H1 (cell line): ENCODE measurements around the gene NKD2. TPM values are rescaled to one million over a fixed set of nuclear protein-coding genes. Genes with fewer than 3 reads are reported as not detected.

ENCODE experiments used
- CTCF ChIA-PET: fragments of 300-600 bp; sonication (Branson Sonifier 250); formaldehyde crosslinking; loops from one replicate; lab custom pipeline; 2021; ENCODE audit not compliant: partially characterized antibody; lab: Charles Lee
- POLR2A ChIA-PET: fragments of 300-600 bp; sonication (Branson Sonifier 250); formaldehyde crosslinking; loops from one replicate; lab custom pipeline; 2021; ENCODE audit warnings: inconsistent platforms; ENCODE audit not compliant: partially characterized antibody; lab: Charles Lee
- DNase-seq, 2 experiments: peaks; one replicate each; pipeline versions ENCODE4 v3.0.0 to v3.0.0-alpha.2; 2010 to 2022; ENCODE audit warnings: low spot score in 2 of 2, low read depth in 1 of 2, mixed read lengths in 1 of 2
- FAIRE-seq: peaks from 2 replicates; lab custom pipeline; 2011; peaks lifted over from hg19 to GRCh38; lab: Jason Lieb, UNC
- H2AFZ ChIP-seq: 2 replicates; pipeline ENCODE4 v1.8.1; 2012; ENCODE audit warnings: low read length, inconsistent platforms
- H2AK5ac ChIP-seq: 2 replicates; pipeline ENCODE4 v1.6.1; 2013; ENCODE audit warnings: low read depth, low read length
- H2BK120ac ChIP-seq: replicated peaks from 2 replicates; pipeline ENCODE3; 2013; ENCODE audit warnings: low read depth, low read length, inconsistent platforms
- H2BK12ac ChIP-seq: 2 replicates; pipeline ENCODE4 v1.6.1; 2013; ENCODE audit warnings: low read depth, low read length
- H2BK15ac ChIP-seq: 2 replicates; pipeline ENCODE4 v1.6.1; 2013; ENCODE audit warnings: low read length
- H2BK20ac ChIP-seq: 2 replicates; pipeline ENCODE4 v1.6.1; 2013; ENCODE audit warnings: low read length
- H2BK5ac ChIP-seq: 2 replicates; pipeline ENCODE4 v1.6.1; 2013; ENCODE audit warnings: low read depth, low read length
- H3K14ac ChIP-seq: 2 replicates; pipeline ENCODE4 v1.6.1; 2013; ENCODE audit warnings: inconsistent platforms; ENCODE audit not compliant: insufficient read length
- H3K18ac ChIP-seq: 2 replicates; pipeline ENCODE4 v1.6.1; 2013; ENCODE audit warnings: low read length; ENCODE audit errors: extremely low read depth
- H3K23ac ChIP-seq: 2 replicates; pipeline ENCODE4 v1.6.1; 2013; ENCODE audit warnings: inconsistent platforms; ENCODE audit not compliant: insufficient read length
- H3K23me2 ChIP-seq: 2 replicates; pipeline ENCODE4 v1.6.1; 2013; ENCODE audit warnings: low read depth, low read length
- H3K27ac ChIP-seq: 2 replicates; pipeline ENCODE4 v1.6.1; 2011; ENCODE audit warnings: low read depth, low read length, inconsistent platforms
- H3K27me3 ChIP-seq, 4 experiments: replicated peaks in 1 of 4; 1 replicate in 1 of 4; 2 replicates in 3 of 4; pipeline versions ENCODE4 v1.6.1 to v1.8.1; 2011 to 2013; ENCODE audit warnings: low read length in 3 of 4, mild to moderate bottlenecking in 3 of 4, inconsistent platforms in 2 of 4, mixed read lengths in 2 of 4, moderate library complexity in 1 of 4; ENCODE audit not compliant: control insufficient read depth in 3 of 4, insufficient read depth in 3 of 4; ENCODE audit errors: extremely low read depth in 1 of 4
- H3K36me3 ChIP-seq, 4 experiments: 2 replicates each; pipeline versions ENCODE4 v1.6.1 to v1.8.1; 2011 to 2013; ENCODE audit warnings: mild to moderate bottlenecking in 4 of 4, low read length in 3 of 4, moderate library complexity in 2 of 4, control low read depth in 1 of 4, inconsistent platforms in 1 of 4; ENCODE audit not compliant: insufficient read depth in 4 of 4, control insufficient read depth in 2 of 4
- H3K4ac ChIP-seq: replicated peaks from 2 replicates; pipeline ENCODE3; 2013; ENCODE audit warnings: low read length, low read depth, mixed read lengths, inconsistent platforms; ENCODE audit not compliant: insufficient read length
- H3K4me1 ChIP-seq, 4 experiments: replicated peaks in 1 of 4; 1 replicate in 1 of 4; 2 replicates in 3 of 4; pipeline versions ENCODE4 v1.6.1 to v1.8.1; 2011 to 2013; ENCODE audit warnings: low read length in 3 of 4, inconsistent platforms in 2 of 4, mixed read lengths in 1 of 4; ENCODE audit not compliant: insufficient read depth in 4 of 4, control insufficient read depth in 3 of 4
- H3K4me2 ChIP-seq, 2 experiments: 2 replicates each; pipeline versions ENCODE4 v1.6.1 to v1.8.1; 2011 to 2013; ENCODE audit warnings: low read depth in 2 of 2, low read length in 2 of 2, control low read depth in 1 of 2, inconsistent platforms in 1 of 2, mild to moderate bottlenecking in 1 of 2; ENCODE audit not compliant: insufficient read depth in 1 of 2
- H3K4me3 ChIP-seq, 4 experiments: fragments of 200-600, 300-600 bp in 1 of 4; sonication (generic), shearing (Covaris generic), sonication (Bioruptor Twin) in 1 of 4; 2 replicates each; pipeline versions ENCODE4 v1.5.1 to v1.8.1; 2011 to 2016; ENCODE audit warnings: low read length in 4 of 4, low read depth in 3 of 4, control low read depth in 2 of 4, inconsistent platforms in 2 of 4, mild to moderate bottlenecking in 2 of 4, mixed read lengths in 1 of 4, moderate library complexity in 1 of 4; ENCODE audit not compliant: insufficient read depth in 2 of 4; ENCODE audit errors: extremely low read depth in 1 of 4
- H3K56ac ChIP-seq: replicated peaks from 2 replicates; pipeline ENCODE3; 2013; ENCODE audit warnings: low read depth, mild to moderate bottlenecking, mixed read lengths, low read length, inconsistent platforms; ENCODE audit not compliant: insufficient read length
- H3K79me1 ChIP-seq: 2 replicates; pipeline ENCODE4 v1.6.1; 2013; ENCODE audit warnings: low read depth, low read length, control low read depth
- H3K79me2 ChIP-seq, 2 experiments: 2 replicates each; pipeline versions ENCODE4 v1.6.1 to v1.8.1; 2012 to 2013; ENCODE audit warnings: low read length in 2 of 2, mild to moderate bottlenecking in 2 of 2, inconsistent platforms in 1 of 2; ENCODE audit not compliant: insufficient read depth in 2 of 2, control insufficient read depth in 1 of 2
- H3K9ac ChIP-seq, 4 experiments: replicated peaks in 1 of 4; 1 replicate in 1 of 4; 2 replicates in 3 of 4; pipeline versions ENCODE4 v1.6.1 to v1.8.1; 2011 to 2013; ENCODE audit warnings: low read depth in 3 of 4, low read length in 3 of 4, control low read depth in 2 of 4, mild to moderate bottlenecking in 2 of 4, moderate library complexity in 2 of 4, inconsistent platforms in 1 of 4; ENCODE audit errors: extremely low read depth in 1 of 4
- H3K9me3 ChIP-seq, 2 experiments: 2 replicates each; pipeline versions ENCODE4 v1.6.1 to v1.8.1; 2012 to 2013; ENCODE audit warnings: mild to moderate bottlenecking in 2 of 2, moderate library complexity in 2 of 2, control low read depth in 1 of 2, inconsistent platforms in 1 of 2, low read depth in 1 of 2, low read length in 1 of 2, mixed read lengths in 1 of 2; ENCODE audit not compliant: insufficient read depth in 2 of 2
- H4K20me1 ChIP-seq, 2 experiments: replicated peaks in 1 of 2; 2 replicates each; pipeline versions ENCODE3 to v1.8.1; 2011 to 2013; ENCODE audit warnings: inconsistent platforms in 2 of 2, low read length in 2 of 2, mild to moderate bottlenecking in 1 of 2; ENCODE audit not compliant: insufficient read depth in 2 of 2, control insufficient read depth in 1 of 2
- H4K5ac ChIP-seq: 2 replicates; pipeline ENCODE4 v1.6.1; 2013; ENCODE audit warnings: low read length, low read depth, mixed read lengths, inconsistent platforms; ENCODE audit not compliant: insufficient read length
- H4K8ac ChIP-seq: 2 replicates; pipeline ENCODE4 v1.8.0; 2013; ENCODE audit warnings: mild to moderate bottlenecking, moderate library complexity, low read length, inconsistent platforms; ENCODE audit not compliant: insufficient read depth; ENCODE audit errors: extremely low read depth
- H4K91ac ChIP-seq: replicated peaks from 2 replicates; pipeline ENCODE3; 2013; ENCODE audit warnings: low read length, mixed read lengths, inconsistent platforms; ENCODE audit not compliant: insufficient read length
- CTCF ChIP-seq, 3 experiments: IDR thresholded peaks; 1 replicate in 2 of 3; 2 replicates in 1 of 3; pipeline versions ENCODE4 v1.5.1 to v1.6.1; 2011; ENCODE audit warnings: low read length in 3 of 3, mild to moderate bottlenecking in 3 of 3, inconsistent platforms in 2 of 3, low read depth in 1 of 3, moderate library complexity in 1 of 3; ENCODE audit not compliant: insufficient read depth in 1 of 3; ENCODE audit errors: control extremely low read depth in 1 of 3
- HDAC2 ChIP-seq, 2 experiments: fragments of 300-600 bp in 1 of 2; sonication (generic) in 1 of 2; IDR thresholded peaks; 2 replicates each; pipeline ENCODE4 v1.6.1; 2011 to 2012; ENCODE audit warnings: low read depth in 2 of 2, low read length in 2 of 2, mild to moderate bottlenecking in 2 of 2, moderate library complexity in 2 of 2, borderline replicate concordance in 1 of 2, inconsistent platforms in 1 of 2
- WGBS, 2 experiments: shearing (Covaris generic) in 1 of 2; methylation state at CpG; one replicate each; pipeline versions ENCODE4 v1.1.6 to v1.1.7; 2013 to 2015; ENCODE audit warnings: low lambda C conversion rate in 2 of 2, mixed read lengths in 2 of 2, inconsistent platforms in 1 of 2, low coverage in 1 of 2, missing lambda C conversion rate in 1 of 2; ENCODE audit not compliant: insufficient replicate concordance in 2 of 2, insufficient coverage in 1 of 2, insufficient read length in 1 of 2; ENCODE audit errors: extremely low coverage in 1 of 2, missing lambda C conversion rate in 1 of 2; 5-methylcytosine and 5-hydroxymethylcytosine counted together
- polyA plus RNA-seq, 7 experiments: library from polyadenylated mRNA; depleted of rRNA in 3 of 7; stranded (reverse) in 5 of 7; unstranded in 2 of 7; fragments of >200 nt in 5 of 7; fragments of 200-250 nt in 2 of 7; gene quantifications; 1 replicate in 5 of 7; 2 replicates in 1 of 7; 4 replicates in 1 of 7; pipeline versions ENCODE4 v1.2.1 to v1.2.3, GENCODE V29; 2011 to 2013; ENCODE audit warnings: missing spikeins in 2 of 7, mixed read lengths in 2 of 7
- total RNA-seq: library from RNA; stranded (reverse); fragmentation: NEBNext Ultra II Directional; extraction: Animal tissue kit (Norgen Biotek cat#: 25700); gene quantifications from 2 replicates; pipeline ENCODE4 v1.2.1, GENCODE V29; 2021

The NKD2 gene
- total and polyA plus RNA-seq, 2 of the 8 experiments (the other 6 are each of a cell fraction or from before 2014, with no cell fraction given), result 5.5 to 7.9 TPM

GRCh38 chr5:981456-981855, 27.1 kb upstream of the NKD2 start:
- Histone ChIP-seq H3K14ac (no peak overlapping the region), H3K4ac (no peak overlapping the region), H2BK15ac (no peak overlapping the region), H3K4me3 (no peak overlapping the region), H4K5ac (no peak overlapping the region), H2AFZ (no peak overlapping the region), H2AK5ac (no peak overlapping the region), H3K4me2 (no peak overlapping the region), H3K36me3 (no peaks in the 10 kb centered on the region), H4K8ac (no peak overlapping the region), H2BK120ac (no peak overlapping the region), H4K91ac (no peak overlapping the region), H3K27ac (no peak overlapping the region), H3K9ac (no peak overlapping the region), H2BK12ac (no peak overlapping the region), H3K9me3 (no peaks in the 10 kb centered on the region), H2BK5ac (no peak overlapping the region), H3K79me2 (no peaks in the 10 kb centered on the region), H3K27me3 (no peaks in the 10 kb centered on the region), H2BK20ac (no peak overlapping the region), H3K23me2 (peaks cover 4% of the 10 kb centered on the region; the same call in 1 of the 2 replicates), H4K20me1 (peaks cover 0 to 4% of the 10 kb centered on the region in 2 experiments), H3K18ac (no peak overlapping the region), H3K79me1 (no peaks in the 10 kb centered on the region; the same call in 1 of the 2 replicates), H3K56ac (no peak overlapping the region), H3K23ac (no peak overlapping the region), H3K4me1 (peaks cover 0 to 4% (median under 1%) of the 10 kb centered on the region in 4 experiments; a peak in 4 of 7 replicates)
- WGBS, 2 experiments, result 76% methylated on average over 6 of the region's 7 CpGs; no CpG with 5 or more reads in 1 of the 2 experiments
- DNase-seq, result peak in 1 of 2 experiments; percentile 42
- FAIRE-seq, result no peak
- POLR2A ChIA-PET, result interaction anchor here (1.5 kb wide), 1 partner anchor 9 kb away, joined by 3 read pairs; no protein-coding TSS in a partner anchor
- TF ChIP-seq CTCF (IDR thresholded peaks at IDR 0.05; ENCODE audit: control extremely low read depth in 1 of 3, insufficient read depth in 1 of 3, low read depth in 1 of 3, low read length in 3 of 3) (peak in 1 of 3 experiments; percentile 12; a peak in 1 of 4 replicates), HDAC2 (IDR thresholded peaks at IDR 0.05; ENCODE audit: borderline replicate concordance in 1 of 2, low read depth in 2 of 2, low read length in 2 of 2) (no peak)
- CTCF ChIA-PET, result interaction anchor here (0.9 to 5.0 kb wide), 13 partner anchors 9 to 193 kb away, joined by 3 to 39 read pairs (median 5); partner anchors contain the start of gene NKD2
